Endothelial cell of umbilical vein (primary cell): ENCODE measurements around the gene EHMT1. TPM values are rescaled to one million over a fixed set of nuclear protein-coding genes. Genes with fewer than 3 reads are reported as not detected.

Source experiments
- BruUV-seq: library from RNA; stranded (reverse); fragments of 400-500 nt; replicated peaks from 2 replicates; lab custom pipeline; 2021; lab: Mats Ljungman, UMichigan
- CTCF ChIA-PET: fragments of 300-600, 350-600 bp; sonication (Branson Sonifier 250); formaldehyde crosslinking; loops from one replicate; lab custom pipeline; 2021; ENCODE audit warnings: antibody characterized with exemption, inconsistent platforms; lab: Charles Lee
- POLR2A ChIA-PET: fragments of 300-600, 350-600 bp; sonication (Branson Sonifier 250); formaldehyde crosslinking; loops from one replicate; lab custom pipeline; 2021; ENCODE audit warnings: antibody characterized with exemption, inconsistent platforms; lab: Charles Lee
- DNase-seq: peaks from one replicate; pipeline ENCODE4 v3.0.0-alpha.2; 2011; ENCODE audit warnings: low read depth, low spot score
- FAIRE-seq: peaks from 2 replicates; lab custom pipeline; 2011; peaks lifted over from hg19 to GRCh38; lab: Jason Lieb, UNC
- H2AFZ ChIP-seq: 2 replicates; pipeline ENCODE4 v1.6.0; 2012; ENCODE audit warnings: low read depth, low read length, control low read depth, inconsistent platforms
- H3K27ac ChIP-seq: 2 replicates; pipeline ENCODE4 v1.5.1; 2011; ENCODE audit warnings: low read depth, mild to moderate bottlenecking, control low read depth, low read length, moderate library complexity; ENCODE audit not compliant: insufficient read depth
- H3K27me3 ChIP-seq, 2 experiments: 2 replicates each; pipeline versions ENCODE4 v1.6.0 to v1.6.1; 2011; ENCODE audit warnings: low read length in 2 of 2, mixed read lengths in 1 of 2; ENCODE audit not compliant: control insufficient read depth in 2 of 2, insufficient read depth in 2 of 2
- H3K36me3 ChIP-seq, 2 experiments: 2 replicates in 1 of 2; 3 replicates in 1 of 2; pipeline ENCODE4 v1.5.1; 2011; ENCODE audit warnings: low read length in 2 of 2, mild to moderate bottlenecking in 1 of 2, moderate library complexity in 1 of 2; ENCODE audit not compliant: control insufficient read depth in 2 of 2, insufficient read depth in 2 of 2; ENCODE audit errors: extremely low read depth in 1 of 2
- H3K4me1 ChIP-seq: 3 replicates; pipeline ENCODE4 v1.5.1; 2011; ENCODE audit warnings: mild to moderate bottlenecking, low read length; ENCODE audit not compliant: control insufficient read depth, insufficient read depth; ENCODE audit errors: extremely low read depth
- H3K4me2 ChIP-seq: 2 replicates; pipeline ENCODE4 v1.6.1; 2011; ENCODE audit warnings: low read length, control low read depth, mixed read lengths; ENCODE audit not compliant: insufficient read depth
- H3K4me3 ChIP-seq, 3 experiments: fragments of 200-600 bp in 1 of 3; sonication (generic), shearing (Covaris generic) in 1 of 3; replicated peaks in 1 of 3; 2 replicates each; pipeline ENCODE4 v1.5.1; 2011 to 2016; ENCODE audit warnings: control low read depth in 3 of 3, low read length in 3 of 3, mild to moderate bottlenecking in 2 of 3, inconsistent platforms in 1 of 3, low read depth in 1 of 3, moderate library complexity in 1 of 3; ENCODE audit not compliant: insufficient read depth in 1 of 3
- H3K79me2 ChIP-seq: 2 replicates; pipeline ENCODE4 v1.6.0; 2012; ENCODE audit warnings: low read length, inconsistent platforms; ENCODE audit not compliant: control insufficient read depth, insufficient read depth
- H3K9ac ChIP-seq: replicated peaks from 2 replicates; pipeline ENCODE3; 2011; ENCODE audit warnings: low read length, control low read depth; ENCODE audit not compliant: insufficient read depth; ENCODE audit errors: extremely low read depth
- H3K9me1 ChIP-seq: replicated peaks from 3 replicates; pipeline ENCODE4 v1.6.0; 2011; ENCODE audit warnings: mild to moderate bottlenecking, low read length; ENCODE audit not compliant: control insufficient read depth, insufficient read depth; ENCODE audit errors: extremely low read depth
- H3K9me3 ChIP-seq: replicated peaks from 2 replicates; pipeline ENCODE4 v1.5.1; 2012; ENCODE audit warnings: low read length, inconsistent platforms; ENCODE audit not compliant: control insufficient read depth, insufficient read depth
- H4K20me1 ChIP-seq: replicated peaks from 2 replicates; pipeline ENCODE3; 2011; ENCODE audit warnings: mild to moderate bottlenecking, low read length; ENCODE audit not compliant: control insufficient read depth, insufficient read depth; ENCODE audit errors: extremely low read depth
- CTCF ChIP-seq, 2 donors: IDR thresholded peaks; 1 replicate in 1 of 2; 2 replicates in 1 of 2; pipeline ENCODE4 v1.5.1; 2011; ENCODE audit warnings: low read length in 2 of 2, mild to moderate bottlenecking in 2 of 2, moderate library complexity in 2 of 2, control low read depth in 1 of 2, inconsistent platforms in 1 of 2, low read depth in 1 of 2; ENCODE audit not compliant: insufficient read depth in 1 of 2; ENCODE audit errors: extremely low read depth in 1 of 2
- EZH2 ChIP-seq: IDR thresholded peaks from 2 replicates; pipeline ENCODE4 v1.6.1; 2012; ENCODE audit warnings: borderline replicate concordance, low read depth, mild to moderate bottlenecking, moderate library complexity, low read length, inconsistent platforms; ENCODE audit not compliant: severe bottlenecking
- FOS ChIP-seq: IDR thresholded peaks from 2 replicates; pipeline ENCODE4 v1.6.1; 2011; ENCODE audit warnings: mild to moderate bottlenecking, low read length, moderate library complexity, borderline replicate concordance; ENCODE audit not compliant: insufficient read depth
- GATA2 ChIP-seq: IDR thresholded peaks from 2 replicates; pipeline ENCODE4 v1.7.0; 2011; ENCODE audit warnings: low read depth, mild to moderate bottlenecking, moderate library complexity, mixed read lengths, low read length; ENCODE audit not compliant: insufficient read length, insufficient read depth
- JUN ChIP-seq: IDR thresholded peaks from 2 replicates; pipeline ENCODE4 v1.6.1; 2011; ENCODE audit warnings: borderline replicate concordance, low read depth; ENCODE audit not compliant: insufficient read length, insufficient read depth
- MYC ChIP-seq: IDR thresholded peaks from one replicate; pipeline ENCODE4 v1.6.1; 2011; ENCODE audit warnings: mild to moderate bottlenecking, low read depth, low read length
- POLR2A ChIP-seq: IDR thresholded peaks from 2 replicates; pipeline ENCODE4 v1.6.1; 2012; ENCODE audit warnings: low read depth, mild to moderate bottlenecking, control low read depth, low read length
- POLR2AphosphoS5 ChIP-seq: IDR thresholded peaks from 2 replicates; pipeline ENCODE4 v1.6.1; 2012; ENCODE audit warnings: low read depth, mild to moderate bottlenecking, control low read depth, low read length, moderate library complexity; ENCODE audit not compliant: insufficient read depth
- dilution Hi-C: fragments of 300-500 bp; cut with MboI; formaldehyde crosslinking; loops from one replicate; pipeline ENCODE4 v1.15.0; 2019; ENCODE audit warnings: low sequenced_read_pairs; ENCODE audit not compliant: extremely low pct_ligation_motif_present
- intact Hi-C: fragments of 100-400 bp; cut with micrococcal nuclease; formaldehyde crosslinking; loops from one replicate; pipeline ENCODE4 v1.10.0; 2022
- polyA plus RNA-seq, 4 experiments: library from polyadenylated mRNA; depleted of rRNA in 3 of 4; stranded (reverse) in 3 of 4; unstranded in 1 of 4; fragments of >200 nt; gene quantifications; 2 replicates each; pipeline versions ENCODE4 v1.2.1 to v1.2.3, GENCODE V29; 2011 to 2012; ENCODE audit warnings: missing spikeins in 1 of 4
- total RNA-seq: library from RNA; stranded (reverse); gene quantifications from 2 replicates; pipeline ENCODE4 v1.2.3, GENCODE V29; 2021
- TF ChIP-seq, protein P1 (sequence below): IDR thresholded peaks from 2 replicates; pipeline ENCODE4 v1.6.1; 2011; ENCODE audit not compliant: insufficient read depth, insufficient read length

The EHMT1 gene
- total and polyA plus RNA-seq, 2 donors (not counting 3 experiments of a cell fraction or from before 2014, with no cell fraction given), result 48.2 to 104 TPM

DNA sequence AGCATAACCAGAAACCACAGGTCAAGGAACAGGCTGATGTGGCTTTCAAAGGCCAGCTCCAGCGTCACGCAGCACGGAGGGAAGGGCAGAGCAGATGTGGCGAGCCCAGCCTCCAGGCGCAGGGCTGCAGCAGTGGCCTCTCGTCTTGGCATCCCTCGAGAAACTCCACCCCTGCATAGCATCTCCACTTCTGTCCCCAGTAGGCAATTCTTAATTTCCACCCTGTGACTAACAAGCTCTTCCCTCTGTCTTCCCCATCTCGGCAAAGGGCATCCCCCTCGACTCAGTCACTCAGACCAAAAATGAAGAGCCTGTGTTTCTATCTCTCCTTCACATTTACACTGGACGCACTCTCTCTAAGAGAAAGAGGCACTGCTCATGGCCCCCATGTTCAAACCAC is 257.0 kb downstream of the EHMT1 start:
- CTCF ChIA-PET, result no interaction called here
- dilution Hi-C loops, result no loop called here

More for the DNA sequence above, 257.0 kb downstream of the EHMT1 start:
- Histone ChIP-seq H3K27me3 (peaks cover 2 to 3% of the 10 kb centered on the region in 2 experiments), H3K9ac (no peak overlapping the region), H3K4me2 (no peak overlapping the region), H3K79me2 (no peaks in the 10 kb centered on the region), H4K20me1 (no peaks in the 10 kb centered on the region), H2AFZ (no peak overlapping the region), H3K36me3 (no peaks in the 10 kb centered on the region), H3K4me3 (no peak overlapping the region), H3K9me1 (no peaks in the 10 kb centered on the region), H3K9me3 (no peaks in the 10 kb centered on the region), H3K27ac (no peak overlapping the region), H3K4me1 (no peaks in the 10 kb centered on the region)
- no TSS peak for BruUV-seq
- POLR2A ChIA-PET, result no interaction called here
- TF ChIP-seq POLR2AphosphoS5, result no peak
- TF ChIP-seq JUN, result no peak
- no peak for TF ChIP-seq MYC
- TF ChIP-seq GATA2, result no peak
- TF ChIP-seq EZH2, result no peak
- TF ChIP-seq CTCF (IDR thresholded peaks at IDR 0.05; ENCODE audit: extremely low read depth in 1 of 2, insufficient read depth in 1 of 2, low read depth in 1 of 2, low read length in 2 of 2), result no peak
- no peak for TF ChIP-seq FOS
- TF ChIP-seq POLR2A, result no peak
- TF ChIP-seq, protein P1, sequence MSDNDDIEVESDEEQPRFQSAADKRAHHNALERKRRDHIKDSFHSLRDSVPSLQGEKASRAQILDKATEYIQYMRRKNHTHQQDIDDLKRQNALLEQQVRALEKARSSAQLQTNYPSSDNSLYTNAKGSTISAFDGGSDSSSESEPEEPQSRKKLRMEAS, result no peak
- DNase-seq (no peak), FAIRE-seq (no peak)
- intact Hi-C loops, result no loop called here
